K562 (cell line): Measurements from ENCODE around the gene PIK3R1. TPM values are rescaled to one million over a fixed set of nuclear protein-coding genes. Genes with fewer than 3 reads are reported as not detected.

Source experiments
- ATAC-seq: fragments of 200-7000 bp; cut with Tn5 transposase; 3 replicates; pipeline ENCODE4 v1.9.1; 2020; ENCODE audit warnings: moderate library complexity
- BruUV-seq: library from RNA; stranded (reverse); fragments of 400-500 nt; replicated peaks from 2 replicates; lab custom pipeline; 2021; lab: Mats Ljungman, UMichigan
- CTCF ChIA-PET: fragments of 300-600 bp; formaldehyde crosslinking; extraction: SDS; loops from one replicate; lab custom pipeline; 2021; ENCODE audit warnings: low intra/inter-chr PET ratio; lab: Yijun Ruan, JAX
- POLR2A ChIA-PET: fragments of 300-600, 350-650 bp; sonication (Branson Sonifier 250); formaldehyde crosslinking; extraction: SDS; loops from one replicate; lab custom pipeline; 2021; ENCODE audit warnings: antibody characterized with exemption, inconsistent platforms; lab: Yijun Ruan, JAX
- DNase-seq, 4 experiments: peaks; one replicate each; pipeline versions ENCODE4 v3.0.0 to v3.0.0-alpha.2; 2011 to 2018; ENCODE audit warnings: low spot score in 3 of 4, mixed read lengths in 3 of 4; ENCODE audit errors: extremely low read depth in 1 of 4
- FAIRE-seq: peaks from 2 replicates; lab custom pipeline; 2011; peaks lifted over from hg19 to GRCh38; lab: Jason Lieb, UNC
- H2AFZ ChIP-seq: 2 replicates; pipeline ENCODE4 v1.6.0; 2011; ENCODE audit warnings: low read depth, low read length, control low read depth, inconsistent platforms
- H3K27ac ChIP-seq: fragments of 200-600 bp; 3 replicates; pipeline ENCODE4 v1.8.0; 2011; ENCODE audit warnings: low read depth, mild to moderate bottlenecking, control low read depth, inconsistent platforms, low read length, moderate library complexity, mixed read lengths; ENCODE audit errors: extremely low read depth
- H3K27me3 ChIP-seq, 2 experiments: fragments of 300-600 bp in 1 of 2; 2 replicates in 1 of 2; 3 replicates in 1 of 2; pipeline versions ENCODE4 v1.6.0 to v1.8.0; 2011; ENCODE audit warnings: inconsistent platforms in 2 of 2, low read length in 2 of 2, mild to moderate bottlenecking in 1 of 2, mixed read lengths in 1 of 2, moderate library complexity in 1 of 2; ENCODE audit not compliant: control insufficient read depth in 2 of 2, insufficient read depth in 2 of 2
- H3K36me3 ChIP-seq: fragments of 300-600 bp; 3 replicates; pipeline ENCODE4 v1.8.0; 2011; ENCODE audit warnings: mild to moderate bottlenecking, low read length, inconsistent platforms; ENCODE audit not compliant: control insufficient read depth, insufficient read depth
- H3K4me1 ChIP-seq, 2 experiments: fragments of 200-600 bp in 1 of 2; replicated peaks in 1 of 2; 2 replicates in 1 of 2; 3 replicates in 1 of 2; pipeline versions ENCODE4 v1.5.1 to v1.8.0; 2011; ENCODE audit warnings: inconsistent platforms in 2 of 2, low read length in 2 of 2, mild to moderate bottlenecking in 1 of 2, mixed read lengths in 1 of 2, moderate library complexity in 1 of 2; ENCODE audit not compliant: control insufficient read depth in 2 of 2, insufficient read depth in 2 of 2
- H3K4me2 ChIP-seq: 2 replicates; pipeline ENCODE4 v1.6.1; 2011; ENCODE audit warnings: low read length, control low read depth, inconsistent platforms, mixed read lengths; ENCODE audit not compliant: insufficient read depth
- H3K4me3 ChIP-seq: fragments of 200-600 bp; sonication (generic), shearing (Covaris generic); 2 replicates; pipeline ENCODE4 v1.5.1; 2016; ENCODE audit warnings: control low read depth, inconsistent platforms
- H3K79me2 ChIP-seq: fragments of 200-600 bp; 3 replicates; pipeline ENCODE4 v1.8.0; 2011; ENCODE audit warnings: low read length, inconsistent platforms; ENCODE audit not compliant: control insufficient read depth, insufficient read depth
- H3K9ac ChIP-seq, 2 experiments: 2 replicates each; pipeline versions ENCODE4 v1.6.0 to v1.6.1; 2011; ENCODE audit warnings: low read depth in 2 of 2, low read length in 2 of 2, control low read depth in 1 of 2, inconsistent platforms in 1 of 2, mild to moderate bottlenecking in 1 of 2, mixed read lengths in 1 of 2; ENCODE audit not compliant: insufficient read depth in 1 of 2
- H3K9me1 ChIP-seq: one replicate; pipeline ENCODE4 v1.6.0; 2011; ENCODE audit warnings: inconsistent platforms, mild to moderate bottlenecking, low read length, moderate library complexity; ENCODE audit not compliant: control insufficient read depth, insufficient read depth
- H3K9me3 ChIP-seq: replicated peaks from 2 replicates; pipeline ENCODE4 v1.5.1; 2011; ENCODE audit warnings: low read depth, low read length, inconsistent platforms; ENCODE audit not compliant: control insufficient read depth, insufficient read depth
- H4K20me1 ChIP-seq: replicated peaks from 2 replicates; pipeline ENCODE4 v1.6.1; 2011; ENCODE audit warnings: low read length, inconsistent platforms, mixed read lengths; ENCODE audit not compliant: control insufficient read depth, insufficient read depth
- C11orf30 ChIP-seq: fragments of 450-650 bp; IDR thresholded peaks from 2 replicates; pipeline ENCODE4 v1.6.1; 2016; ENCODE audit warnings: low read depth, mild to moderate bottlenecking
- CBX2 ChIP-seq: fragments of 200-600 bp; sonication (generic); IDR thresholded peaks from one replicate; pipeline ENCODE4 v1.6.1; 2012; ENCODE audit warnings: mild to moderate bottlenecking, low read length, inconsistent platforms; ENCODE audit not compliant: insufficient read depth, poor library complexity, severe bottlenecking
- CREB5 ChIP-seq: fragments of 250-450 bp; sonication (Bioruptor Pico); IDR thresholded peaks from 2 replicates; pipeline ENCODE4 v1.5.0; 2020; ENCODE audit warnings: mild to moderate bottlenecking
- CSDE1 ChIP-seq, 2 experiments: fragments of 450-650 bp; IDR thresholded peaks; 2 replicates each; pipeline ENCODE4 v1.6.1; 2016; ENCODE audit warnings: mild to moderate bottlenecking in 1 of 2
- ELF4 ChIP-seq: fragments of 450-650 bp; formaldehyde crosslinking; IDR thresholded peaks from 2 replicates; pipeline ENCODE4 v1.4.0; 2022; ENCODE audit warnings: missing genetic modification characterization
- HDAC6 ChIP-seq: IDR thresholded peaks from 2 replicates; pipeline ENCODE4 v1.6.1; 2012; ENCODE audit warnings: low read depth, mild to moderate bottlenecking, control low read depth, inconsistent platforms, low read length, moderate library complexity
- MAFG ChIP-seq: fragments of 450-650 bp; conservative IDR thresholded peaks from 2 replicates; pipeline ENCODE4 v1.6.1; 2016; ENCODE audit warnings: missing genetic modification characterization, missing compliant biosample characterization
- MAFK ChIP-seq: IDR thresholded peaks from 2 replicates; pipeline ENCODE4 v1.6.1; 2011; ENCODE audit warnings: low read length, improper control_type of control experiment
- NCOA1 ChIP-seq: fragments of 450-650 bp; IDR thresholded peaks from 2 replicates; pipeline ENCODE4 v1.6.1; 2016; ENCODE audit warnings: low read depth
- NCOA4 ChIP-seq: fragments of 450-650 bp; IDR thresholded peaks from 2 replicates; pipeline ENCODE4 v1.6.1; 2018; ENCODE audit warnings: mild to moderate bottlenecking; ENCODE audit not compliant: partially characterized antibody
- PHF21A ChIP-seq: fragments of 450-650 bp; IDR thresholded peaks from 2 replicates; pipeline ENCODE4 v1.6.1; 2017; ENCODE audit warnings: low read depth, borderline replicate concordance
- POLR3G ChIP-seq: IDR thresholded peaks from 2 replicates; pipeline ENCODE4 v1.6.1; 2011; ENCODE audit not compliant: insufficient read length, insufficient replicate concordance; ENCODE audit errors: extremely low read depth
- RBFOX2 ChIP-seq: fragments of 200-400 bp; formaldehyde crosslinking; IDR thresholded peaks from 2 replicates; pipeline ENCODE4 v1.6.1; 2017; ENCODE audit warnings: low read depth, mild to moderate bottlenecking, low read length, moderate library complexity
- SNIP1 ChIP-seq: fragments of 450-650 bp; IDR thresholded peaks from 2 replicates; pipeline ENCODE4 v1.7.1; 2017; ENCODE audit warnings: low read depth, mild to moderate bottlenecking
- SRSF9 ChIP-seq: fragments of 200-400 bp; formaldehyde crosslinking; IDR thresholded peaks from 2 replicates; pipeline ENCODE4 v1.6.1; 2017; ENCODE audit warnings: low read depth, low read length, borderline replicate concordance
- TAF9B ChIP-seq: fragments of 450-650 bp; IDR thresholded peaks from 2 replicates; pipeline ENCODE4 v1.6.1; 2018; ENCODE audit warnings: mild to moderate bottlenecking; ENCODE audit not compliant: partially characterized antibody
- ZNF23 ChIP-seq: fragments of 250-450 bp; sonication (Bioruptor Pico); IDR thresholded peaks from 2 replicates; pipeline ENCODE4 v1.4.0; 2020; ENCODE audit warnings: mild to moderate bottlenecking
- ZNF316 ChIP-seq: fragments of 450-650 bp; IDR thresholded peaks from 2 replicates; pipeline ENCODE4 v1.6.1; 2016
- ZNF384 ChIP-seq: IDR thresholded peaks from 2 replicates; pipeline ENCODE4 v1.6.1; 2012; ENCODE audit warnings: low read depth, low read length, improper control_type of control experiment
- ZNF444 ChIP-seq: fragments of 250-450 bp; sonication (Bioruptor Pico); IDR thresholded peaks from 2 replicates; pipeline ENCODE4 v1.4.0; 2020; ENCODE audit warnings: mild to moderate bottlenecking, moderate library complexity
- ZNF780A ChIP-seq: fragments of 250-450 bp; sonication (Bioruptor Pico); IDR thresholded peaks from 2 replicates; pipeline ENCODE4 v1.5.0; 2021; ENCODE audit warnings: mild to moderate bottlenecking
- WGBS: fragments of 100-300 bp; shearing (Covaris generic); methylation state at CpG from one replicate; pipeline ENCODE4 v1.1.6; 2016; ENCODE audit warnings: low coverage, mixed read lengths; ENCODE audit not compliant: insufficient coverage; ENCODE audit errors: missing lambda C conversion rate; 5-methylcytosine and 5-hydroxymethylcytosine counted together
- in situ Hi-C: fragments of 300-500 bp; cut with MboI; formaldehyde crosslinking; loops from 4 replicates; pipeline ENCODE4 v1.15.0; 2018; ENCODE audit warnings: inconsistent platforms, mixed read lengths
- intact Hi-C: fragments of 100-400 bp; cut with micrococcal nuclease; formaldehyde crosslinking; loops from 2 replicates; pipeline ENCODE4 v1.14.2; 2022
- polyA plus RNA-seq, 8 experiments: library from polyadenylated mRNA; depleted of rRNA in 4 of 8; stranded (reverse) in 5 of 8; unstranded in 3 of 8; fragments of >200 nt; fragmentation: Nextera tagmentation in 2 of 8; fragmentation: Illumina TruSeq in 1 of 8; extraction: Ambion mirVana in 2 of 8; extraction: Trizol in 1 of 8; gene quantifications; 2 replicates each; pipeline versions ENCODE4 v1.2.1 to v1.2.3, GENCODE V29; 2011 to 2014; ENCODE audit warnings: inconsistent platforms in 1 of 8, missing spikeins in 1 of 8
- total RNA-seq, 7 experiments: library from RNA; depleted of rRNA in 6 of 7; stranded (reverse); fragments of >200 nt in 6 of 7; fragmentation: Illumina TruSeq in 2 of 7; extraction: Trizol in 2 of 7; gene quantifications; 2 replicates each; pipeline versions ENCODE4 v1.2.1 to v1.2.3, GENCODE V29; 2011 to 2021; ENCODE audit warnings: low replicate concordance in 1 of 7
- TF ChIP-seq, protein P1 (sequence below): fragments of 450-650 bp; IDR thresholded peaks from one replicate; pipeline ENCODE4 v1.6.1; 2018; ENCODE audit warnings: mild to moderate bottlenecking, moderate library complexity; ENCODE audit not compliant: partially characterized antibody

The PIK3R1 gene
- total and polyA plus RNA-seq, 9 of the 15 experiments (the other 6 are each of a cell fraction or from before 2014, with no cell fraction given), result 1.1 to 9.7 (median 4.8) TPM

DNA sequence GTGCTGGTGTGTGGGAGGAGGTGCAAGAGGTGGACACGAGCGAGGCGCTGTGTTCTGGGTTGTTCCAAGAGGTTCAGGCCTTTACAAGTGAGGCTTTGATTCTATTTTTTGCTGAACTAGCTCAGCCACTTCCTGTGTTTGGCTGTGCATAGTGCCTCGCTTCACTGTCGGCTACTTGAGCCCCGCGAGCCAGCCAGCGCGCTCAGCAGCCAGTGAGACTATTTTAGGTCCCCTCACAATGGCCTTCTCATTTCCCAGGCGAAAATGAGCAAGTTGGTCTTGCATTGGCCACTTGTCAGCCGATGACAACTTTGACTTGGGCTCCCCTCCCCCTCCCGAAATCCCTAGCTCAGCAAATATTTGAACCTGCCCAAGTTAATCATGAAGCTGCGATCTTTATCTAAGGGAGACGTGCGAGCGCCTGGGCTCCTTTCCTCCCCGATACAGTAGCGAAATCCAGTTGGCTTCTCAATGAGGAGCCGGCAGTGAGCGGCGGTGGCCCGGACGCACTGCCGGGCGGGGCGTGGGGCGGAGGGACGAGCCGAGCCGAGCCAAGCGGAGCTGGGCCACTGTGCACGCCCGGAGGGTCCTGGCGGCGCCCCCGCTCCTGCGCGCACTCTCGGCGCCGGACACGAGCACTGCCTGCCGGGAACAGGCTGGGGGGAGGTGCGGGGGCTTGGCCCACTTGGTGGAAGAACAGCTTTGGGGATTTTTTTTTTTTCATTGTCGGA, 72.6 kb downstream of the PIK3R1 start:
- H3K27ac ChIP-seq, result peak overlapping the region; percentile 31; the same call in 1 of the 3 replicates
- no peaks in the 10 kb centered on the region for H3K79me2 ChIP-seq
- peak overlapping the region; percentile 12 for H2AFZ ChIP-seq
- ChIA-PET POLR2A (no interaction called here), CTCF (no interaction called here)
- peaks cover 14 to 16% of the 10 kb centered on the region in 2 experiments; a peak in 4 of 5 replicates for H3K4me1 ChIP-seq
- H3K9ac ChIP-seq, result peak overlapping the region in 1 of 2 experiments; percentile 62; a peak in 2 of 4 replicates
- no peaks in the 10 kb centered on the region for H3K9me3 ChIP-seq
- peak; percentile 76 for ATAC-seq
- H3K4me2 ChIP-seq, result peak overlapping the region; percentile 53
- no peaks in the 10 kb centered on the region for H3K27me3 ChIP-seq
- H3K4me3 ChIP-seq, result peak overlapping the region; percentile 9; the same call in 1 of the 2 replicates
- no peaks in the 10 kb centered on the region for H4K20me1 ChIP-seq
- in situ Hi-C loops (loop anchor here (5.0 to 25.0 kb wide), 2 partner anchors 174 to 674 kb away; no protein-coding TSS in a partner anchor), intact Hi-C loops (loop anchor here (2.0 to 5.0 kb wide), 2 partner anchors 189 to 673 kb away; no protein-coding TSS in a partner anchor)
- BruUV-seq, result no TSS peak
- H3K36me3 ChIP-seq, result peaks cover 4% of the 10 kb centered on the region; the same call in 1 of the 3 replicates
- FAIRE-seq, result no peak
- DNase-seq, result peak; percentile 12 to 22 (median 21)
- WGBS, result 54% methylated on average over 39 of the region's 45 CpGs
- H3K9me1 ChIP-seq, result no peaks in the 10 kb centered on the region
- 0 out of 2 replicates have a peak, but pooled peaks have one; percentile 9 for TF ChIP-seq ZNF384
- peak; percentile 94 for TF ChIP-seq ZNF316
- TF ChIP-seq TAF9B, result no peak
- no peak for TF ChIP-seq PHF21A
- TF ChIP-seq ELF4 (CRISPR knock-in tag), result no peak
- no peak for TF ChIP-seq SRSF9
- no peak for TF ChIP-seq NCOA4
- TF ChIP-seq HDAC6, result no peak
- TF ChIP-seq POLR3G, result no peak
- no peak for TF ChIP-seq ZNF23 (CRISPR knock-in tag)
- TF ChIP-seq RBFOX2, result 0 out of 2 replicates have a peak, but pooled peaks have one; percentile 22
- peak; percentile 89 for TF ChIP-seq MAFK
- TF ChIP-seq, protein P1, sequence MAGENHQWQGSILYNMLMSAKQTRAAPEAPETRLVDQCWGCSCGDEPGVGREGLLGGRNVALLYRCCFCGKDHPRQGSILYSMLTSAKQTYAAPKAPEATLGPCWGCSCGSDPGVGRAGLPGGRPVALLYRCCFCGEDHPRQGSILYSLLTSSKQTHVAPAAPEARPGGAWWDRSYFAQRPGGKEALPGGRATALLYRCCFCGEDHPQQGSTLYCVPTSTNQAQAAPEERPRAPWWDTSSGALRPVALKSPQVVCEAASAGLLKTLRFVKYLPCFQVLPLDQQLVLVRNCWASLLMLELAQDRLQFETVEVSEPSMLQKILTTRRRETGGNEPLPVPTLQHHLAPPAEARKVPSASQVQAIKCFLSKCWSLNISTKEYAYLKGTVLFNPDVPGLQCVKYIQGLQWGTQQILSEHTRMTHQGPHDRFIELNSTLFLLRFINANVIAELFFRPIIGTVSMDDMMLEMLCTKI, result no peak
- peak; percentile 86 for TF ChIP-seq MAFG
- peak; percentile 93 for TF ChIP-seq C11orf30
- TF ChIP-seq CBX2, result no peak
- TF ChIP-seq NCOA1, result no peak
- TF ChIP-seq ZNF444 (CRISPR knock-in tag), result no peak
- TF ChIP-seq SNIP1, result no peak
- TF ChIP-seq ZNF780A (CRISPR knock-in tag), result no peak
- TF ChIP-seq CREB5 (CRISPR knock-in tag), result no peak
- TF ChIP-seq CSDE1 (IDR thresholded peaks at IDR 0.05), result no peak
